Spleen (tissue), 11 donors: ENCODE results near the gene FBXL13. TPM values are rescaled to one million over a fixed set of nuclear protein-coding genes. Genes with fewer than 3 reads are reported as not detected.

Experiments used
- DNase-seq: peaks from one replicate; pipeline ENCODE4 v3.0.0-alpha.2; 2020
- H3K27ac ChIP-seq, 8 donors: fragments of 200-600 bp; sonication (generic) in 7 of 8; 1 replicate in 4 of 8; 2 replicates in 4 of 8; pipeline versions ENCODE4 v1.5.0 to v1.8.0; 2016 to 2021; ENCODE audit warnings: inconsistent platforms in 4 of 8, mild to moderate bottlenecking in 4 of 8, moderate library complexity in 1 of 8
- H3K27me3 ChIP-seq, 7 donors: fragments of 200-600 bp; sonication (generic) in 6 of 7; replicated peaks in 1 of 7; 1 replicate in 4 of 7; 2 replicates in 3 of 7; pipeline versions ENCODE4 v1.5.0 to v1.8.0; 2016 to 2021; ENCODE audit warnings: inconsistent platforms in 3 of 7, mild to moderate bottlenecking in 1 of 7
- H3K36me3 ChIP-seq, 6 donors: fragments of 200-600 bp; sonication (generic) in 5 of 6; 1 replicate in 4 of 6; 2 replicates in 2 of 6; pipeline versions ENCODE4 v1.5.0 to v1.8.0; 2016 to 2021; ENCODE audit warnings: inconsistent platforms in 2 of 6
- H3K4me1 ChIP-seq, 6 donors: fragments of 200-600 bp; sonication (generic) in 5 of 6; 1 replicate in 3 of 6; 2 replicates in 3 of 6; pipeline versions ENCODE4 v1.5.0 to v1.8.0; 2016 to 2021; ENCODE audit warnings: inconsistent platforms in 3 of 6
- H3K4me3 ChIP-seq, 8 donors: fragments of 200-600 bp; sonication (generic) in 7 of 8; 1 replicate in 4 of 8; 2 replicates in 4 of 8; pipeline versions ENCODE4 v1.5.0 to v1.8.0; 2016 to 2021; ENCODE audit warnings: inconsistent platforms in 4 of 8, mild to moderate bottlenecking in 4 of 8, moderate library complexity in 2 of 8
- H3K9me3 ChIP-seq, 8 donors: fragments of 200-600 bp; sonication (generic) in 7 of 8; 1 replicate in 4 of 8; 2 replicates in 4 of 8; pipeline versions ENCODE4 v1.5.0 to v1.8.0; 2016 to 2021; ENCODE audit warnings: inconsistent platforms in 4 of 8
- POLR2A ChIP-seq, 3 donors: fragments of 450-650 bp; IDR thresholded peaks; one replicate each; pipeline ENCODE4 v1.5.1; 2017; ENCODE audit warnings: antibody characterized with exemption in 3 of 3, mild to moderate bottlenecking in 1 of 3
- POLR2AphosphoS5 ChIP-seq, 3 donors: sonication (generic); formaldehyde crosslinking; IDR thresholded peaks; one replicate each; pipeline ENCODE4 v1.5.1; 2017; ENCODE audit warnings: antibody characterized with exemption in 3 of 3
- WGBS, 5 donors: extraction: QIAGEN DNeasy Blood & Tissue Kit in 3 of 5; methylation state at CpG; one replicate each; pipeline versions ENCODE4 v1.1.5 to v1.1.7; 2013 to 2018; 5-methylcytosine and 5-hydroxymethylcytosine counted together
- intact Hi-C: fragments of 100-400 bp; cut with DNase I; formaldehyde crosslinking; loops from one replicate; pipeline ENCODE4 v1.15.0; 2023; ENCODE audit warnings: low total_unique reads
- polyA plus RNA-seq, 3 donors: library from polyadenylated mRNA; stranded (reverse); fragments of 200-250 nt; gene quantifications; one replicate each; pipeline ENCODE4 v1.2.1, GENCODE V29; 2013
- total RNA-seq, 7 donors: library from RNA; depleted of rRNA in 3 of 7; stranded (reverse); fragments of >200 nt in 3 of 7; fragmentation: NEBNext Ultra II Directional in 4 of 7; extraction: Animal tissue kit (Norgen Biotek cat#: 25700) in 4 of 7; gene quantifications; one replicate each; pipeline versions ENCODE4 v1.1.0 to v1.2.1, GENCODE V29; 2016 to 2021
- TF ChIP-seq, protein P1 (sequence below), 11 experiments: fragments of 200-600 bp in 7 of 11; fragments of 450-650 bp in 4 of 11; sonication (generic) in 4 of 11; IDR thresholded peaks in 8 of 11; conservative IDR thresholded peaks in 3 of 11; 1 replicate in 7 of 11; 2 replicates in 4 of 11; pipeline versions ENCODE4 v1.4.0 to v1.8.0; 2016 to 2021; ENCODE audit warnings: antibody characterized with exemption in 11 of 11, inconsistent platforms in 4 of 11, mild to moderate bottlenecking in 1 of 11
- donor health status: healthy with polysubstance abuse.
- donor health status: DM: no; HTN: no; CAD: no; lungs with moderate emphysema.
- donor health status: DM: no; HTN: no; CAD: no.
- donor health status: Bipolar disorder and iron deficiency.
- donor health status: healthy.
- donor health status: DM: no; HTN: no; CAD: no.
- donor health status: DM: yes; HTN: yes; CAD: no.

Gene FBXL13
- total and polyA plus RNA-seq, 10 donors: 0.09 to 6.6 (median 2.3) TPM

DNA sequence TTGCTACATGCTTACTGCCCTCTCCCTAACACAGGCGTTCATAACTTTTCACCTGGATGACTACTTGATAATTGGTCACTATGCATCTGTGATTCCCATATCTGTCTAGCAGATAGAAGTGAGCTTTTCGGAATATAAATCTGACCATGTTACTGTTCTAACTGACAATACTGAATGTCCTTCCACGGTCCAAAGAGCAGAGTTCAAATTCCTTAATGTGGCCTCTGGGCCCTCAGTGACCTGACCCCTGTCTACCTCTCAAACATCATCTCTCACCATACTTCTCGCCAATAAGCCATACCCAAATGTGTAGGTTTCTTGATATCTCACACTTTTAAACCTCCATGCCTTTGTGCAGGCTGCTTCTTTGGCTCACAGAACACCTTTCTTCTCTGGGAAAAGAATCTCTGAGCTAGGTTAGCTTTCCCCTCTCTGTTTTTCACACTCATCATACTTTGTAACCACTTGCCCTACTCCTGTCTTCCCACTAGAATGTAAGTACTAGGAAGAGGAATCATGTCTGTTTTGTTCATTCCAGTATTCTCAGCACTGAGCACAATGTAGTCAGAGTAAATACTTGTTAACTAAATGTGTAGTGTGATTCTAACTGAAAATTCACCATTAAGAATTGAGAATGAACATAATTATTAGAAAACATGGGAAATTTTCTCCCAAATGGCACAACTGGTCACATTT lies 201.0 kb downstream of the FBXL13 start:
- TF ChIP-seq, protein P1, sequence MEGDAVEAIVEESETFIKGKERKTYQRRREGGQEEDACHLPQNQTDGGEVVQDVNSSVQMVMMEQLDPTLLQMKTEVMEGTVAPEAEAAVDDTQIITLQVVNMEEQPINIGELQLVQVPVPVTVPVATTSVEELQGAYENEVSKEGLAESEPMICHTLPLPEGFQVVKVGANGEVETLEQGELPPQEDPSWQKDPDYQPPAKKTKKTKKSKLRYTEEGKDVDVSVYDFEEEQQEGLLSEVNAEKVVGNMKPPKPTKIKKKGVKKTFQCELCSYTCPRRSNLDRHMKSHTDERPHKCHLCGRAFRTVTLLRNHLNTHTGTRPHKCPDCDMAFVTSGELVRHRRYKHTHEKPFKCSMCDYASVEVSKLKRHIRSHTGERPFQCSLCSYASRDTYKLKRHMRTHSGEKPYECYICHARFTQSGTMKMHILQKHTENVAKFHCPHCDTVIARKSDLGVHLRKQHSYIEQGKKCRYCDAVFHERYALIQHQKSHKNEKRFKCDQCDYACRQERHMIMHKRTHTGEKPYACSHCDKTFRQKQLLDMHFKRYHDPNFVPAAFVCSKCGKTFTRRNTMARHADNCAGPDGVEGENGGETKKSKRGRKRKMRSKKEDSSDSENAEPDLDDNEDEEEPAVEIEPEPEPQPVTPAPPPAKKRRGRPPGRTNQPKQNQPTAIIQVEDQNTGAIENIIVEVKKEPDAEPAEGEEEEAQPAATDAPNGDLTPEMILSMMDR (IDR thresholded peaks at IDR 0.05 in 8 of 11, conservative IDR thresholded peaks at IDR 0.05 in 3 of 11): no peak
- TF ChIP-seq POLR2A (IDR thresholded peaks at IDR 0.05) (no peak), POLR2AphosphoS5 (IDR thresholded peaks at IDR 0.05) (no peak)
- Histone ChIP-seq H3K36me3 (no peaks in the 10 kb centered on the region), H3K9me3 (no peaks in the 10 kb centered on the region), H3K27ac (peak overlapping the region in 1 of 8 donors; percentile 17), H3K27me3 (no peaks in the 10 kb centered on the region), H3K4me1 (no peaks in the 10 kb centered on the region), H3K4me3 (no peak overlapping the region)
- no peak for DNase-seq
- intact Hi-C loops: no loop called here
- WGBS, 5 donors: 86 to 92% (median 88%) methylated on average over 4 of the region's 4 CpGs

DNA sequence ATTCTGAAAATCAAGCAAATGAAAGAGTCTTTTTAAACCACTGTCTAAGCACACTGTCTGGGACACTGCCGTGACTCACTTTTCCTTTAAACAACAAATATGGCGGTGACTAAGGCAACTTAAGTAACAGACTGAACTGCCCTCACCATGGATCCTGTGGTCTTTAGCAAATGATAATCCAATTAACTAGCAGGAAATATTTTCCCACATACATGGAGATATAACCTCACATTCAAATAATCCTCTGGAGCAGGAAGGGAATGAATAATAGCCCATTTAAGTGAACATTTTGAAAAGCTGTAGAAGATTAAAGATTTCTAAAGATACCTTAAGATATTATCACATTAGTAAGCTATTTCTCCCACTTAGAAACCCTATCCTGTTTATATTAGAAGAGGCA lies 202.1 kb downstream of the FBXL13 start:
- TF ChIP-seq POLR2A (IDR thresholded peaks at IDR 0.05): no peak
- TF ChIP-seq, protein P1 (IDR thresholded peaks at IDR 0.05 in 8 of 11, conservative IDR thresholded peaks at IDR 0.05 in 3 of 11): no peak
- no peak overlapping the region for H3K4me3 ChIP-seq
- no peaks in the 10 kb centered on the region for H3K36me3 ChIP-seq
- intact Hi-C loops: no loop called here
- no peak overlapping the region for H3K27ac ChIP-seq
- DNase-seq: no peak
- H3K9me3 ChIP-seq: no peaks in the 10 kb centered on the region
- H3K27me3 ChIP-seq: no peaks in the 10 kb centered on the region
- H3K4me1 ChIP-seq: no peaks in the 10 kb centered on the region
- WGBS, 5 donors: 87 to 97% (median 93%) methylated on average over 2 of the region's 2 CpGs

DNA sequence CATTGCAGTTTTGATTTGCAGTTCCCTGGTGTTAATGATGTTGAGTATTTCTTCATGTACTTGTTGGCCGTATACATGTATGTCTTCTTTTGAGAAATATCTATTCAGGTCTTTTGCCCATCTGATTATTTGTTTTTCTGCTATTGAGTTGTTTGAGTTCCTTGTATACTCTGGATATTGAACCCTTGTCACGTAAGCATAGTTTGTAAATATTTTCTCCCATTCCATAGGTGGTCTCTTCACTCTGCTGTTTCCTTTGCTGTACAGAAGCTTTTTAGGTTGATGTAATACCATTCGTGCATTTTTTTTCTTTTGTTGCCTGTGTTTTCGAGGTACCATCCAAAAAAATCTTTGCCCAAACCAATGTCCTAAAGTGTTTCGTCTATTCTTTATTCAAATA lies 205.4 kb downstream of the FBXL13 start:
- WGBS, 5 donors: 75 to 97% (median 85%) methylated on average over 5 of the region's 5 CpGs

DNA sequence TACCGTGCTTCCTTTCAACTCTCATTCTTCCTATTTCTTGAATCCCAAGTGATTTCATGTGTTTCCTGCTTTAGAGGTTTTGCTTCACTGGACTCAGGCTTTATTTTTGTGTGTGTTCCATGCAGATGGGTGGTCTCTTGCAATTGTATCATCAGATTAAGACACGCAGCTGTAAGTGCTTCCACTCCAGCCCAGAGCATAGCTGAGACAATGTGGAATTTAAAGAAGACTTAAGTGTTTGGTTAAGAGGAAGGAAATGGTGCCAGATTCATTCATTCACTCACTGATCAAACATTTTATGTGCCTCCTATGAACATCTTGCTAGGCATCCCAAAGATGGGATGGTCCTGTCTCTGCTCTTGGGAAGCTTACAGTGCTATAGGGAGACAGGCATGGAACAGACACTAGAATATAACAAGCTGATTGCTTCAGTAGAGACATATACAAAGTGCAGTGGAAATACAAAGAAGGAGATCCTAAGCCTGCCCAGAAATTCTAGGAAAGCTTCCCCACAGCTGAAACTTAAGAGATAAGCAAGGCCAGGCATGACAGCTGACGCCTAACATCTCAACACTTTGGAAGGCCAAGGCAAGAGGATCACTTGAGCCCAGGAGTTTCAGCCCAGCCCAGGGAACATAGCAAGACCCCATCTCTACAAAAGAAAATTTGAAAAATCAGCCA lies 207.9 kb downstream of the FBXL13 start:
- no peak for DNase-seq
- TF ChIP-seq POLR2AphosphoS5 (IDR thresholded peaks at IDR 0.05): no peak
- no peak for TF ChIP-seq POLR2A (IDR thresholded peaks at IDR 0.05)
- TF ChIP-seq, protein P1 (IDR thresholded peaks at IDR 0.05 in 8 of 11, conservative IDR thresholded peaks at IDR 0.05 in 3 of 11): no peak
- H3K4me3 ChIP-seq: no peak overlapping the region
- no peaks in the 10 kb centered on the region for H3K27me3 ChIP-seq
- intact Hi-C loops: no loop called here
- H3K36me3 ChIP-seq: no peaks in the 10 kb centered on the region
- H3K9me3 ChIP-seq: no peaks in the 10 kb centered on the region
- no peaks in the 10 kb centered on the region for H3K4me1 ChIP-seq
- WGBS, 5 donors: 68 to 73% (median 70%) methylated on average over 3 of the region's 3 CpGs
- H3K27ac ChIP-seq: no peak overlapping the region

More for the DNA sequence above, 205.4 kb downstream of the FBXL13 start:
- H3K4me3 ChIP-seq: no peak overlapping the region
- intact Hi-C loops: no loop called here
- H3K36me3 ChIP-seq: no peaks in the 10 kb centered on the region
- TF ChIP-seq, protein P1 (IDR thresholded peaks at IDR 0.05 in 8 of 11, conservative IDR thresholded peaks at IDR 0.05 in 3 of 11): no peak
- TF ChIP-seq POLR2A (IDR thresholded peaks at IDR 0.05) (no peak), POLR2AphosphoS5 (IDR thresholded peaks at IDR 0.05) (no peak)
- H3K27ac ChIP-seq: no peak overlapping the region
- DNase-seq: no peak
- H3K9me3 ChIP-seq: no peaks in the 10 kb centered on the region
- H3K27me3 ChIP-seq: no peaks in the 10 kb centered on the region
- H3K4me1 ChIP-seq: no peaks in the 10 kb centered on the region
